Activated naive CD8-positive, alpha-beta T cell treated with anti-CD3 and anti-CD28 coated beads for 36 hours (primary cell): ENCODE data around the gene PRTN3. TPM values are rescaled to one million over a fixed set of nuclear protein-coding genes. Genes with fewer than 3 reads are reported as not detected.

Experiments
- DNase-seq: peaks from one replicate; pipeline ENCODE4 v3.0.0; 2021
- H3K27ac Mint-ChIP-seq: one replicate; pipeline ENCODE4 v1.8.0; 2022; ENCODE audit warnings: mild to moderate bottlenecking, moderate library complexity, mixed read lengths
- H3K27me3 Mint-ChIP-seq: one replicate; pipeline ENCODE4 v1.8.0; 2022; ENCODE audit warnings: mild to moderate bottlenecking, mixed read lengths
- H3K36me3 Mint-ChIP-seq: one replicate; pipeline ENCODE4 v1.8.0; 2021; ENCODE audit warnings: mild to moderate bottlenecking, mixed read lengths
- H3K4me1 Mint-ChIP-seq: one replicate; pipeline ENCODE4 v1.8.0; 2021; ENCODE audit warnings: mixed read lengths
- H3K4me3 Mint-ChIP-seq: one replicate; pipeline ENCODE4 v1.8.0; 2022; ENCODE audit warnings: mild to moderate bottlenecking, moderate library complexity, mixed read lengths
- H3K9me3 Mint-ChIP-seq: one replicate; pipeline ENCODE4 v1.8.0; 2022; ENCODE audit warnings: mixed read lengths
- total RNA-seq, 2 experiments: library from RNA; stranded (reverse); gene quantifications; one replicate each; pipeline ENCODE4 v1.2.3, GENCODE V29; 2021

PRTN3 gene
- total RNA-seq, 2 experiments from 2014 or later = not detected

GRCh38 chr19:800360-801029, 40.3 kb upstream of the PRTN3 start:
- DNase-seq = no peak
- H3K9me3 Mint-ChIP-seq = no peaks in the 10 kb centered on the region
- peaks cover 50% of the 10 kb centered on the region for H3K36me3 Mint-ChIP-seq
- peak overlapping the region; percentile 90 for H3K4me3 Mint-ChIP-seq
- H3K27me3 Mint-ChIP-seq = no peaks in the 10 kb centered on the region
- H3K4me1 Mint-ChIP-seq = peaks cover 30% of the 10 kb centered on the region
- H3K27ac Mint-ChIP-seq = peak overlapping the region; percentile 90

GRCh38 chr19:801030-801860, 39.6 kb upstream of the PRTN3 start:
- Mint-ChIP-seq H3K9me3 (no peaks in the 10 kb centered on the region), H3K27me3 (no peaks in the 10 kb centered on the region), H3K36me3 (peaks cover 50% of the 10 kb centered on the region), H3K27ac (peak overlapping the region; percentile 84), H3K4me1 (peaks cover 30% of the 10 kb centered on the region), H3K4me3 (peak overlapping the region; percentile 79)
- no peak for DNase-seq

DNA sequence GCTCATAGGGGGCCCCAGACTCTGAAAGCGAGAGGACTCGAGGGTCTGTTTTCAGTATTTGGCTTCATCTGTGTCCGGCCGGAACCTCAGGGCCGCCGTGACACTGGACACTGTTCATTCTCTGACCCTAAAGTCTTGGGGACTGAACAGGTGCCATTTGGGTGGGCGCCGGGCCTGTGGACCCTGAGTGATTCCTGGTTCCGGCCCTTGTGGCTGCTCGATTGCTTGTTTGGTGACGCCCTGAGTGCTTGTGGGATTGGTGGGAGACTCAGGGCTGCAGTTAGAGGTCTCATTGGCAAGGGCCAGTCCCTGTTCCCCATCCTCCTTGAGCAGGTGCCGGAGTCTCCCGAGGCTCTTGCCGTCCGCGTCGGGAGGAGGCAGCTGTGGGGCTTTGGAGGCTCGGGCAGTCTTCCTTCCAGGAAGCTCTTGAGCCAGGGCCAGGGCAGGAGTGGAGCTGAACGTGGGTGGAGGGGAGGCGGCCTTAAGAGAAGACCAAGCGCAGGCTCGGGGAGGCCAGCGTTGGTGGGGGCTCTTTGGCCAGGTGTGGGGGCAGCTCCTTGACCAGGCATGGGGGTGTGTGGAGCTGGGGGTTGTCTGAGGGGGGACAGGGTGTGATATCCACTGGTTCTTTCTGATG, 38.8 kb upstream of the PRTN3 start:
- no peak for DNase-seq
- Mint-ChIP-seq H3K4me1 (peaks cover 28% of the 10 kb centered on the region), H3K9me3 (no peaks in the 10 kb centered on the region), H3K4me3 (peak overlapping the region; percentile 79), H3K27me3 (no peaks in the 10 kb centered on the region), H3K27ac (peak overlapping the region; percentile 84), H3K36me3 (peaks cover 53% of the 10 kb centered on the region)

GRCh38 chr19:802498-803098, 38.2 kb upstream of the PRTN3 start:
- H3K27ac Mint-ChIP-seq = peak overlapping the region; percentile 78
- no peaks in the 10 kb centered on the region for H3K27me3 Mint-ChIP-seq
- no peaks in the 10 kb centered on the region for H3K9me3 Mint-ChIP-seq
- H3K4me3 Mint-ChIP-seq = peak overlapping the region; percentile 79
- DNase-seq = no peak
- peaks cover 28% of the 10 kb centered on the region for H3K4me1 Mint-ChIP-seq
- peaks cover 59% of the 10 kb centered on the region for H3K36me3 Mint-ChIP-seq

DNA sequence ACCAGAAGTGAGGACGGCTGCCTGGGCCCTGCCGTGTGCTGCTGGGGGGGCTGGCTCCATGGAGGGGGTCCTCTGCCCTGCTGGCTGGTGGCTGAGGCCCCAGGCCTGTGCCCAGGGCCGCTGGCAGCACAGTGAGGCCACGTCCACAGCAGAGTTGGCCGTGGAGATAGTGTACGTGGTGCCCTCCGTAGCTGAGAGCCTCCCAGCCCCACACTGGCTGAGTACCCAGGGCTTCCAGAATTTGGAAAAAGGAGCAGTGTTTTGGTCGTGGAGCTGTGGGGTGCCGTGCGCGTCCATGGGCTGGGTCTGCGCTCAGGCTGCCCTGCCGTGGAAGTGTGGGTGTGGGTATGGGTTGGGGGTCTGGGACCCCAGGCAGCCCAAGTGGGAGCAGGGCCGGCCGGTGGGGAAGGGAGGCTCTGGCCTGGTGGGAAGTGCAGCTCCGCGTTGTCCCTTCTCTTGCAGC, 37.7 kb upstream of the PRTN3 start:
- no peak for DNase-seq
- peaks cover 28% of the 10 kb centered on the region for H3K4me1 Mint-ChIP-seq
- peak overlapping the region; percentile 63 for H3K27ac Mint-ChIP-seq
- H3K4me3 Mint-ChIP-seq = peak overlapping the region; percentile 79
- H3K36me3 Mint-ChIP-seq = peaks cover 64% of the 10 kb centered on the region
- H3K27me3 Mint-ChIP-seq = no peaks in the 10 kb centered on the region
- no peaks in the 10 kb centered on the region for H3K9me3 Mint-ChIP-seq

GRCh38 chr19:803686-804418, 36.9 kb upstream of the PRTN3 start:
- H3K36me3 Mint-ChIP-seq = peaks cover 59% of the 10 kb centered on the region
- peak overlapping the region; percentile 12 for H3K27ac Mint-ChIP-seq
- H3K4me1 Mint-ChIP-seq = peaks cover 28% of the 10 kb centered on the region

DNA sequence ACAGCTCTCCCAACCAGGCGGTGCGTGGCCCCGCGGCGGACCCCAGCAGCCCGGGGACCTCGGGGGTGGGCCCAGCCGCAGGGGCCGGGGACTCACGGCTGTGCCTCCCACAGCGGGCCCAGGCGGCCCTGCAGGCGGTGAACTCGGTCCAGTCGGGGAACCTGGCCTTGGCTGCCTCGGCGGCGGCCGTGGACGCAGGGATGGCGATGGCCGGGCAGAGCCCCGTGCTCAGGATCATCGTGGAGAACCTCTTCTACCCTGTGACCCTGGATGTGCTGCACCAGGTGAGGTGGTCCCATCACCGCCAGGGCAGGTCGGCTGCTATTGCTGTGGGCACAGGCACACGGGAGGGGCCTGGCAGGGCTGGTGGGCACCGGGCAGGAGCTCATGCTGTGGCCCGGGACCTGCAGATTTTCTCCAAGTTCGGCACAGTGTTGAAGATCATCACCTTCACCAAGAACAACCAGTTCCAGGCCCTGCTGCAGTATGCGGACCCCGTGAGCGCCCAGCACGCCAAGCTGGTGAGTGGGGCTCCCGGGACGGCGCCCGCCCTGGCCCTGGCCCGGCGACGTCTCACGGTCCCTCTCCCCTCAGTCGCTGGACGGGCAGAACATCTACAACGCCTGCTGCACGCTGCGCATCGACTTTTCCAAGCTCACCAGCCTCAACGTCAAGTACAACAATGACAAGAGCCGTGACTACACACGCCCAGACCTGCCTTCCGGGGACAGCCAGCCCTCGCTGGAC, 36.2 kb upstream of the PRTN3 start:
- Mint-ChIP-seq H3K36me3 (peaks cover 54% of the 10 kb centered on the region), H3K9me3 (no peaks in the 10 kb centered on the region), H3K27ac (no peak overlapping the region), H3K4me3 (no peak overlapping the region), H3K27me3 (no peaks in the 10 kb centered on the region), H3K4me1 (peaks cover 27% of the 10 kb centered on the region)
- no peak for DNase-seq

More at GRCh38 chr19:803686-804418, 36.9 kb upstream of the PRTN3 start:
- H3K9me3 Mint-ChIP-seq = no peaks in the 10 kb centered on the region
- no peak for DNase-seq
- no peaks in the 10 kb centered on the region for H3K27me3 Mint-ChIP-seq
- no peak overlapping the region for H3K4me3 Mint-ChIP-seq

- peak; percentile 22 for DNase-seq
- Mint-ChIP-seq H3K27ac (no peak overlapping the region), H3K4me3 (no peak overlapping the region), H3K36me3 (peaks cover 52% of the 10 kb centered on the region), H3K9me3 (no peaks in the 10 kb centered on the region), H3K27me3 (no peaks in the 10 kb centered on the region), H3K4me1 (peaks cover 22% of the 10 kb centered on the region)
Measured at GRCh38 chr19:805166-805551, 35.6 kb upstream of the PRTN3 start.

DNA sequence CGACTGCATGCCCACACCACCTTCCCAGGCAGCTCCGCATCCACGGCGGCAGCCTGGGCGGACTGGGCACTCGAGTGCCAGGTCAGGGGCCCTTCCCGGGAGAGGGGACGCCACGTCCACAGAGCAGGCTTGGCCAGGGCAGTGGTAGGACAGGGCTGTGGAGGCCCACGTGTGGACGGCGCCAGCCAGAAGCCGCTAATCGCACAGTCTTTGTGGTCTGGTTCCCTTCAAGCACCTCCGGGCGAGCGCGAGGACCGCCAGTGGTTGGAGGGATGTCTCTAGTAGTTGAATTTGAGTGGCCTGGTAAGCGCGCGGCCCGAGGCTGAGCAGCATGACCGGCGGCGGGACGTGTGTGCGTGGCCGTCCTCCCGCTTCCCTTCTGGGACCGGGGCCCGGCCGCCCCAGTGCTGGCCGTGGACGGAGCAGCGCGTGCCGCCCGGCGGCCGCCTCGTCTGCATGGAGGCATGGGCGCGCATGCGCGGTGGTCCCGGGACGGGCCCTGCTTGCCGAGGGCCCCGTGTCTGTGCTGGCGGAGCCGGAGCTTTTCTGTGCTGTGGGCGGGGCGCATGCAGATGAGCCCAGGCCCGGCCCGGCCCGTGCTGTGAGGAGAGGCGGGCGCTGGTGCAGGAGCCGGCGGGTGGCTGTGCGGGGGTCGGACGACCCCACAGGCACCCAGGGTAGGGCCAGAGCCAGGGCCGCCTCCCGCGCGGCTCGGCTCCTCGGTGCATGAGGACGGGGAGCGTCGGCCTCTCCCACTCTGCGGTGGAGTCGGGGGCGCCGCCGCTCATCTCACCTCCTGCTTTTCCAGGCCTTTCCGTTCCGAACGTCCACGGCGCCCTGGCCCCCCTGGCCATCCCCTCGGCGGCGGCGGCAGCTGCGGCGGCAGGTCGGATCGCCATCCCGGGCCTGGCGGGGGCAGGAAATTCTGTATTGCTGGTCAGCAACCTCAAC, 34.9 kb upstream of the PRTN3 start:
- Mint-ChIP-seq H3K27me3 (no peaks in the 10 kb centered on the region), H3K36me3 (peaks cover 50% of the 10 kb centered on the region), H3K4me3 (no peak overlapping the region), H3K4me1 (peaks cover 16% of the 10 kb centered on the region), H3K9me3 (no peaks in the 10 kb centered on the region), H3K27ac (no peak overlapping the region)
- DNase-seq = no peak

GRCh38 chr19:806815-807421, 33.9 kb upstream of the PRTN3 start:
- DNase-seq = no peak
- Mint-ChIP-seq H3K4me3 (no peak overlapping the region), H3K9me3 (no peaks in the 10 kb centered on the region), H3K27me3 (no peaks in the 10 kb centered on the region), H3K27ac (peak overlapping the region; percentile 26), H3K36me3 (peaks cover 47% of the 10 kb centered on the region), H3K4me1 (peaks cover 9% of the 10 kb centered on the region)

DNA sequence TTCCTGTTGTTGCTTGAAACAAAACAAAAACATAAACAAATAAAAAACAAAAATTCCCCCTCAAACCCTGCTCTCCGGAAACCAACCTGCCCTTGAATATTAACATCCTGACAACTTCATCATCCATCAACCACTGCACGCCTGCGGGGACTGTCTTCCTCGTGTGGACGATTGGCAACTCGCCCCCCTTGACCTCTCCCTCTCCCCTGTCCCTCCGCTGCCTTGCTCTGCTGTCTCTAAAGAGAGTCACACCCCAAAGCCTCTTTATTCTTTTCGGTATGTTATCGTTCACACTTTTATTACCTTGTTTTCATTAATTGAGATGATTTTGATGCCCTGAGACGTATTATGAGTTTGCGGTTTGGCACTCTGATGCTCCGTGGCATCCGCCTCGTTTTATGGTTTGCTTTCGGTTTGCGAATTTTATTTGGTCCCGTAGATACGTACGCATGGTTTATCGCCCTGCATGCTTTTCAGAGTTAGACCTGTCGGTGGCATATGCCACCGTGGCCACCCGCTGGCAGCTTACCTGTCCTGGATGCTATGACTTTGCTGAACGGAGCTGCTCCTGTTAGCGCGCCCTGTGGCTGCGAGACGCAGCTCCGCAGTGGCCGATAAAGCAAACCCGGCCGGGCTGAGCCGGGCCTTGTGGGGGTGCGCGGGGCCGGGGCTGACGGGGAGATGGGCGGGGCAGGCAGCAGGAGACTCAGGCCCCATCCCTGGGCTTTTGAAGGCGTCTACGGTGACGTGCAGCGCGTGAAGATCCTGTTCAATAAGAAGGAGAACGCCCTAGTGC, 33.0 kb upstream of the PRTN3 start:
- Mint-ChIP-seq H3K27me3 (no peaks in the 10 kb centered on the region), H3K27ac (peak overlapping the region; percentile 26), H3K4me1 (peaks cover 3% of the 10 kb centered on the region), H3K9me3 (no peaks in the 10 kb centered on the region), H3K36me3 (peaks cover 43% of the 10 kb centered on the region), H3K4me3 (no peak overlapping the region)
- no peak for DNase-seq

- peaks cover 43% of the 10 kb centered on the region for H3K36me3 Mint-ChIP-seq
- no peak for DNase-seq
- H3K27ac Mint-ChIP-seq = no peak overlapping the region
- no peaks in the 10 kb centered on the region for H3K4me1 Mint-ChIP-seq
- H3K27me3 Mint-ChIP-seq = no peaks in the 10 kb centered on the region
- H3K4me3 Mint-ChIP-seq = no peak overlapping the region
- no peaks in the 10 kb centered on the region for H3K9me3 Mint-ChIP-seq
Measured at GRCh38 chr19:808423-808775, 32.4 kb upstream of the PRTN3 start.
